ENCODE measurements around the gene ADGRG7.

ADGRG7 gene

DNA sequence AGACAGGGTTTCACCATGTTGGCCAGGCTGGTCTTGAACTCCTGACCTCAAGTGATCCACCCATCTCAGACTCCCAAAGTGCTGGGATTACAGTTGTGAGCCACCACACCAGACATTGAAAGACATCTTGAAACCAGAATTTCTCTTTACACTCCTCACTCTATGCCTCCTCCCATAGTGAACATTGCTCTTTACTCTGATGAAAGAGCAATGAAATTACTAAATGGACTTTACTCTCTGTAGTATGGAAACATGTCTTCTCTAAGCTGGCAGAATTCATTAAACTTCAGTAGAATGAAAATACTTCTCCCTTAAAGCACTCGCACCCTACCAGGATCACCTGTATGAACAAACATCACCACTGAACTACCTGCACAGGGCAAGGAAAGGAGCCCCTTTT is 72.1 kb downstream of the ADGRG7 start:
- no peak overlapping the region for H3K4me2 ChIP-seq (ENCODE audit: low read depth, low read length)
- no peaks in the 10 kb centered on the region for H3K79me2 ChIP-seq (ENCODE audit: low read length)
- no peak for DNase-seq
- no peak for TF ChIP-seq EZH2phosphoT487 (IDR thresholded peaks at IDR 0.05; ENCODE audit: low read length)
- TF ChIP-seq, protein P1, sequence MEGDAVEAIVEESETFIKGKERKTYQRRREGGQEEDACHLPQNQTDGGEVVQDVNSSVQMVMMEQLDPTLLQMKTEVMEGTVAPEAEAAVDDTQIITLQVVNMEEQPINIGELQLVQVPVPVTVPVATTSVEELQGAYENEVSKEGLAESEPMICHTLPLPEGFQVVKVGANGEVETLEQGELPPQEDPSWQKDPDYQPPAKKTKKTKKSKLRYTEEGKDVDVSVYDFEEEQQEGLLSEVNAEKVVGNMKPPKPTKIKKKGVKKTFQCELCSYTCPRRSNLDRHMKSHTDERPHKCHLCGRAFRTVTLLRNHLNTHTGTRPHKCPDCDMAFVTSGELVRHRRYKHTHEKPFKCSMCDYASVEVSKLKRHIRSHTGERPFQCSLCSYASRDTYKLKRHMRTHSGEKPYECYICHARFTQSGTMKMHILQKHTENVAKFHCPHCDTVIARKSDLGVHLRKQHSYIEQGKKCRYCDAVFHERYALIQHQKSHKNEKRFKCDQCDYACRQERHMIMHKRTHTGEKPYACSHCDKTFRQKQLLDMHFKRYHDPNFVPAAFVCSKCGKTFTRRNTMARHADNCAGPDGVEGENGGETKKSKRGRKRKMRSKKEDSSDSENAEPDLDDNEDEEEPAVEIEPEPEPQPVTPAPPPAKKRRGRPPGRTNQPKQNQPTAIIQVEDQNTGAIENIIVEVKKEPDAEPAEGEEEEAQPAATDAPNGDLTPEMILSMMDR (IDR thresholded peaks at IDR 0.05; ENCODE audit: low read length): no peak
- no peak for TF ChIP-seq EZH2 (optimal IDR thresholded peaks at IDR 0.05; ENCODE audit: low read depth, low read length)
- no peaks in the 10 kb centered on the region for H3K27me3 ChIP-seq (replicated peaks; ENCODE audit: insufficient read depth, low read length)
- H3K9me3 ChIP-seq (replicated peaks; ENCODE audit: insufficient read depth, low read length): no peaks in the 10 kb centered on the region
- H3K9ac ChIP-seq (ENCODE audit: low read length): no peak overlapping the region
- H3K9me2 ChIP-seq (replicated peaks; ENCODE audit: insufficient read depth, low read length): no peaks in the 10 kb centered on the region
- no peak overlapping the region for H3K4me3 ChIP-seq (ENCODE audit: low read length)
- no peaks in the 10 kb centered on the region for H3K4me1 ChIP-seq (ENCODE audit: low read length)
- H4K20me1 ChIP-seq (ENCODE audit: insufficient read depth, low read length): no peaks in the 10 kb centered on the region
- H3F3A ChIP-seq (ENCODE audit: insufficient read depth, low read length): no peaks in the 10 kb centered on the region
- no peak overlapping the region for H2AFZ ChIP-seq (ENCODE audit: low read length)
- H3K27ac ChIP-seq (ENCODE audit: low read length): no peak overlapping the region
- no peaks in the 10 kb centered on the region for H3K36me3 ChIP-seq (replicated peaks; ENCODE audit: insufficient read depth, low read length)

DNA sequence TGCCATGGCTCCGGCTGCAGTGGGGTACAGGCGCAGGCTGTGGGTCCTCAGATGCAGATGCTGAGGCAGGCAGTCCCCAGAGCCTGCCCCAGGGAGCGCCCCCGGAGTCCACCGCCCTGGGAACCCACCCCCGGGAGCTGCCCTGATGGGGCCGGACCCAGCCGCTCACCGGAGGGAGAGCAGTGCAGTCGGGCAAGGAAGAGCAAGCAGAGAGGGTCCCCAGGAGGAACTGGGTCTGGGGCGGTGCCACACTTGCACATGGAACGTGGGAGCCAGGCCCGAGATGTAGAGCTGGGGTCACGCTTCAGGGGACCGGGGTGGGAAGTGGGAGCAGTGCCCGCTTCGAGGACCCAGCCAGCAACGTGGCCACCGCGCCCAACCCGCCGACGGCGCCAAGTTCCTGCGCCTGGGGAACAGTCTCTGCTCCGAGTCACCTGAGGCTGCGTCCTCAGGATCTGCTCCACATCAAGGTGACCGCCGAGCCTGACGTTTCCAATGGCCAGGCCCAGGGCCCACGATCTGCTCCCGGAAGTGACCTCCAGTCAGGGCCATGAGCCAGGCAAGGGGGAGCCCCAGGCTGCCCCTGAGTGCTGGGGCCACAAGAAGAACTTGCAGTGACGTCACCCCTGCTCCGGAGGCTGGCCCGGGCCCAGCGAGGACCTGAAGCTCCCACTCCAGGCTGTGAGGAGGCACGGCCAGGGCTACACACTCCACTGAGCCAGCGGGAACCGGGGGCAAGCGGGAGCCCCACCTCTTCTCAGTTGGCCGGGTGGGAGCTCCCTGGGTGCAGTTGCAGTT is 72.9 kb downstream of the ADGRG7 start:
- no peak for TF ChIP-seq EZH2phosphoT487 (IDR thresholded peaks at IDR 0.05; ENCODE audit: low read length)
- TF ChIP-seq, protein P1 (IDR thresholded peaks at IDR 0.05; ENCODE audit: low read length): no peak
- H4K20me1 ChIP-seq (ENCODE audit: insufficient read depth, low read length): no peaks in the 10 kb centered on the region
- H3K4me2 ChIP-seq (ENCODE audit: low read depth, low read length): no peak overlapping the region
- H3F3A ChIP-seq (ENCODE audit: insufficient read depth, low read length): no peaks in the 10 kb centered on the region
- no peaks in the 10 kb centered on the region for H3K36me3 ChIP-seq (replicated peaks; ENCODE audit: insufficient read depth, low read length)
- no peak overlapping the region for H3K4me3 ChIP-seq (ENCODE audit: low read length)
- H3K27me3 ChIP-seq (replicated peaks; ENCODE audit: insufficient read depth, low read length): no peaks in the 10 kb centered on the region
- no peak for DNase-seq
- no peak overlapping the region for H2AFZ ChIP-seq (ENCODE audit: low read length)
- no peaks in the 10 kb centered on the region for H3K4me1 ChIP-seq (ENCODE audit: low read length)
- no peak overlapping the region for H3K27ac ChIP-seq (ENCODE audit: low read length)
- no peaks in the 10 kb centered on the region for H3K79me2 ChIP-seq (ENCODE audit: low read length)
- no peaks in the 10 kb centered on the region for H3K9me3 ChIP-seq (replicated peaks; ENCODE audit: insufficient read depth, low read length)
- no peak overlapping the region for H3K9ac ChIP-seq (ENCODE audit: low read length)
- H3K9me2 ChIP-seq (replicated peaks; ENCODE audit: insufficient read depth, low read length): no peaks in the 10 kb centered on the region

- no peaks in the 10 kb centered on the region for H3K9me3 ChIP-seq (replicated peaks; ENCODE audit: insufficient read depth, low read length)
- H4K20me1 ChIP-seq (ENCODE audit: insufficient read depth, low read length): no peaks in the 10 kb centered on the region
- no peak overlapping the region for H3K9ac ChIP-seq (ENCODE audit: low read length)
- no peak for DNase-seq
- TF ChIP-seq, protein P1 (IDR thresholded peaks at IDR 0.05; ENCODE audit: low read length): no peak
- TF ChIP-seq EZH2 (optimal IDR thresholded peaks at IDR 0.05; ENCODE audit: low read depth, low read length) (no peak), EZH2phosphoT487 (IDR thresholded peaks at IDR 0.05; ENCODE audit: low read length) (no peak)
- H3K27ac ChIP-seq (ENCODE audit: low read length): no peak overlapping the region
- no peaks in the 10 kb centered on the region for H3K79me2 ChIP-seq (ENCODE audit: low read length)
- no peak overlapping the region for H2AFZ ChIP-seq (ENCODE audit: low read length)
- no peaks in the 10 kb centered on the region for H3F3A ChIP-seq (ENCODE audit: insufficient read depth, low read length)
- no peaks in the 10 kb centered on the region for H3K9me2 ChIP-seq (replicated peaks; ENCODE audit: insufficient read depth, low read length)
- no peaks in the 10 kb centered on the region for H3K36me3 ChIP-seq (replicated peaks; ENCODE audit: insufficient read depth, low read length)
- H3K4me3 ChIP-seq (ENCODE audit: low read length): no peak overlapping the region
- no peaks in the 10 kb centered on the region for H3K27me3 ChIP-seq (replicated peaks; ENCODE audit: insufficient read depth, low read length)
- H3K4me2 ChIP-seq (ENCODE audit: low read depth, low read length): no peak overlapping the region
- H3K4me1 ChIP-seq (ENCODE audit: low read length): no peaks in the 10 kb centered on the region
These were observed 73.7 kb downstream of the ADGRG7 start for GRCh38 chr3:100682854-100683760.

Measured in MM.1S (cell line).